Upper lobe of right lung (tissue), 1 donor: ENCODE data around the gene SNX12. TPM values are rescaled to one million over a fixed set of nuclear protein-coding genes. Genes with fewer than 3 reads are reported as not detected.

Source experiments
- ATAC-seq: fragments of 200-7000 bp; cut with Tn5 transposase; one replicate; pipeline ENCODE4 v1.9.1; 2020; ENCODE audit warnings: mild to moderate bottlenecking, moderate library complexity
- DNase-seq: peaks from one replicate; pipeline ENCODE4 v3.0.0-alpha.2; 2020
- H3K27ac ChIP-seq: fragments of 200-600 bp; one replicate; pipeline ENCODE4 v1.8.0; 2022
- H3K27me3 ChIP-seq: fragments of 200-600 bp; one replicate; pipeline ENCODE4 v1.8.0; 2022; ENCODE audit warnings: mild to moderate bottlenecking
- H3K36me3 ChIP-seq: fragments of 200-600 bp; one replicate; pipeline ENCODE4 v1.8.0; 2022
- H3K4me1 ChIP-seq: fragments of 200-600 bp; one replicate; pipeline ENCODE4 v1.8.0; 2022
- H3K4me3 ChIP-seq: fragments of 200-600 bp; one replicate; pipeline ENCODE4 v1.8.0; 2022; ENCODE audit warnings: mild to moderate bottlenecking
- H3K9me3 ChIP-seq: fragments of 200-600 bp; one replicate; pipeline ENCODE4 v1.8.0; 2022
- intact Hi-C: fragments of 100-400 bp; cut with DNase I; formaldehyde crosslinking; loops from one replicate; pipeline ENCODE4 v1.11.0; 2022
- total RNA-seq: library from RNA; stranded (reverse); fragmentation: NEBNext Ultra II Directional; extraction: Animal tissue kit (Norgen Biotek cat#: 25700); gene quantifications from one replicate; pipeline ENCODE4 v1.2.1, GENCODE V29; 2021
- TF ChIP-seq, protein P1 (sequence below): fragments of 200-600 bp; IDR thresholded peaks from one replicate; pipeline ENCODE4 v1.8.0; 2022; ENCODE audit warnings: antibody characterized with exemption
- donor health status: DM: no; HTN: yes; CAD: no; lungs with severe emphysema.

Gene SNX12
- total RNA-seq, 1 donor from 2014 or later: 53.6 TPM

DNA sequence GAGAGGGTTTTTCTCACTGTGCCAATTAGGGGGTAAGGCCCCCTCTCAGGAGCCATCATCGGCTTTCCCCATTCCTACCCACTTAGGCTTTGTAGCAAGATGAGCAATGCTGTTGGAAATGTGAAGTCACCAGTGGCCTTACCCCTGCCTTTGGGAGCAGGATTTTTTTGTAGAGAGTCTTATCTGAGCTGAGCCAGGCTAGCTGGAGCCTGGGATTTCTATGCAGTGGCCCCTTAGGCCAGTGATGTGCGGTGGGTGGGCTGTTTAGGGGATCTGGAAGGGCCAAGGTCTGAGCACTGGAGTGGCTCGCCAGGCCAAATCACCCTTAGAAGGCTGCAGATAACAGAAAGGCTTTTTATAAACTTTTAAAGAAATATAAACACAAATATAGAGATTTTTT is 34.2 kb upstream of the SNX12 start:
- Histone ChIP-seq H3K4me1 (no peaks in the 10 kb centered on the region), H3K36me3 (no peaks in the 10 kb centered on the region), H3K9me3 (no peaks in the 10 kb centered on the region), H3K27ac (no peak overlapping the region), H3K4me3 (no peak overlapping the region), H3K27me3 (no peaks in the 10 kb centered on the region)
- ATAC-seq (no peak), DNase-seq (no peak)
- TF ChIP-seq, protein P1, sequence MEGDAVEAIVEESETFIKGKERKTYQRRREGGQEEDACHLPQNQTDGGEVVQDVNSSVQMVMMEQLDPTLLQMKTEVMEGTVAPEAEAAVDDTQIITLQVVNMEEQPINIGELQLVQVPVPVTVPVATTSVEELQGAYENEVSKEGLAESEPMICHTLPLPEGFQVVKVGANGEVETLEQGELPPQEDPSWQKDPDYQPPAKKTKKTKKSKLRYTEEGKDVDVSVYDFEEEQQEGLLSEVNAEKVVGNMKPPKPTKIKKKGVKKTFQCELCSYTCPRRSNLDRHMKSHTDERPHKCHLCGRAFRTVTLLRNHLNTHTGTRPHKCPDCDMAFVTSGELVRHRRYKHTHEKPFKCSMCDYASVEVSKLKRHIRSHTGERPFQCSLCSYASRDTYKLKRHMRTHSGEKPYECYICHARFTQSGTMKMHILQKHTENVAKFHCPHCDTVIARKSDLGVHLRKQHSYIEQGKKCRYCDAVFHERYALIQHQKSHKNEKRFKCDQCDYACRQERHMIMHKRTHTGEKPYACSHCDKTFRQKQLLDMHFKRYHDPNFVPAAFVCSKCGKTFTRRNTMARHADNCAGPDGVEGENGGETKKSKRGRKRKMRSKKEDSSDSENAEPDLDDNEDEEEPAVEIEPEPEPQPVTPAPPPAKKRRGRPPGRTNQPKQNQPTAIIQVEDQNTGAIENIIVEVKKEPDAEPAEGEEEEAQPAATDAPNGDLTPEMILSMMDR: no peak
- intact Hi-C loops: no loop called here

DNA sequence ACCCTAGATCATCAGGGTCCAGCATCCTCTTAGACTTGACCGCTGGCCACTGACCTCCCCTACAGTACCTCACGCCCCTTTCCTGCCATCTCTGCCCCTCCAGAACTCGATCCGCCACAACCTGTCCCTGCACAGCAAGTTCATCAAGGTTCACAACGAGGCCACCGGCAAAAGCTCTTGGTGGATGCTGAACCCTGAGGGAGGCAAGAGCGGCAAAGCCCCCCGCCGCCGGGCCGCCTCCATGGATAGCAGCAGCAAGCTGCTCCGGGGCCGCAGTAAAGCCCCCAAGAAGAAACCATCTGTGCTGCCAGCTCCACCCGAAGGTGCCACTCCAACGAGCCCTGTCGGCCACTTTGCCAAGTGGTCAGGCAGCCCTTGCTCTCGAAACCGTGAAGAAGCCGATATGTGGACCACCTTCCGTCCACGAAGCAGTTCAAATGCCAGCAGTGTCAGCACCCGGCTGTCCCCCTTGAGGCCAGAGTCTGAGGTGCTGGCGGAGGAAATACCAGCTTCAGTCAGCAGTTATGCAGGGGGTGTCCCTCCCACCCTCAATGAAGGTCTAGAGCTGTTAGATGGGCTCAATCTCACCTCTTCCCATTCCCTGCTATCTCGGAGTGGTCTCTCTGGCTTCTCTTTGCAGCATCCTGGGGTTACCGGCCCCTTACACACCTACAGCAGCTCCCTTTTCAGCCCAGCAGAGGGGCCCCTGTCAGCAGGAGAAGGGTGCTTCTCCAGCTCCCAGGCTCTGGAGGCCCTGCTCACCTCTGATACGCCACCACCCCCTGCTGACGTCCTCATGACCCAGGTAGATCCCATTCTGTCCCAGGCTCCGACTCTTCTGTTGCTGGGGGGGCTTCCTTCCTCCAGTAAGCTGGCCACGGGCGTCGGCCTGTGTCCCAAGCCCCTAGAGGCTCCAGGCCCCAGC is 32.7 kb upstream of the SNX12 start:
- TF ChIP-seq, protein P1: no peak
- Histone ChIP-seq H3K4me1 (no peaks in the 10 kb centered on the region), H3K27me3 (no peaks in the 10 kb centered on the region), H3K36me3 (no peaks in the 10 kb centered on the region), H3K27ac (no peak overlapping the region), H3K9me3 (no peaks in the 10 kb centered on the region), H3K4me3 (no peak overlapping the region)
- intact Hi-C loops: no loop called here
- ATAC-seq (no peak), DNase-seq (no peak)

DNA sequence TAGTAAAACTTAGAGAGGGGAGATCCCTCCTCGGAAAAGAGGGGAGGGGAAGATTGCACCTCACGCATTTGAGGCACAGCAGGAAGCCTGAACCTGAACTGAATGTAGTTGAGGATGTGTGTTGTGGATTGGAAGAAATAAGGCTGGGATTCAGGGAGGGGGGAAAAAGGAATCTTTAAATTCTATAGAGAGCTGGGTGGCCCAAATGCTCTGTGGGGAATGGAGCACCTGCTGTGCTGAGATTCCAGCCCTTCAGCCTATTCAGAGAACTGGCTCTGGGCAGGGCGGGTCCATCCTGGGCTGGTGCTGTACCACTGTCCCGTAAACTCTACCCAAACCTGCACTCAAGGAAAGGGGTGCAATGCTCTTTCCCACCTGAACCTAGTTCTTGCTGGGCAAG is 31.6 kb upstream of the SNX12 start:
- DNase-seq: no peak
- TF ChIP-seq, protein P1: no peak
- intact Hi-C loops: no loop called here
- ATAC-seq: no peak
- no peaks in the 10 kb centered on the region for H3K4me1 ChIP-seq
- no peaks in the 10 kb centered on the region for H3K36me3 ChIP-seq
- H3K9me3 ChIP-seq: no peaks in the 10 kb centered on the region
- no peaks in the 10 kb centered on the region for H3K27me3 ChIP-seq
- no peak overlapping the region for H3K4me3 ChIP-seq
- H3K27ac ChIP-seq: no peak overlapping the region

DNA sequence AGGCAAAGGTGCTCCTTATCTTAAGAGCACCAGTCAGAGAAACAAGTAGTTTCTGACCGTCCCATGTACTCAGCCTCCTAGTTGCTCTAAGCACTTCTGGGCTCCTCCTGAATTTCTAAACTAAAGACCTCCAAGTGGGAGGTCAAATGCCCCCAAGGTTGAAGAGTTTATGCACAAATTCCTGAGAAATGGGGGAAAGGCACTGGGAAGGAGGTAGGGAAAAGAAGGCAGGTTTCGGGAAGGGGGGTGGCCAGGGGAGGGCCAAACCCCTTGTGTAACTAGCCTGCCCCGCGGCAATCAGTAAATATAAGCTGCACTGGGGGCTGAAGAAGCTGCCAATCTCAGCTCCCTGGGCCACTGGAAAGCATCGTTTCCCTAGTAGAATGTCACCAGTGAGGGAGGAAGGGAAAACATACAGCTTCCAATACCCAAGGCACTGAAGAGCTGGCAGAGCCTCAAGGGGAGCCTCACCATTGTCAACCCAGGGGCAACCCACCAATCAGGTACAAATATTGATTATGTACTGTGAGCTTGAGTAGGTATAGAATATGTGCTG is 30.9 kb upstream of the SNX12 start:
- no peak for DNase-seq
- Histone ChIP-seq H3K27ac (no peak overlapping the region), H3K27me3 (no peaks in the 10 kb centered on the region), H3K4me3 (no peak overlapping the region), H3K4me1 (no peaks in the 10 kb centered on the region), H3K9me3 (no peaks in the 10 kb centered on the region), H3K36me3 (no peaks in the 10 kb centered on the region)
- ATAC-seq: no peak
- intact Hi-C loops: no loop called here
- TF ChIP-seq, protein P1: no peak

DNA sequence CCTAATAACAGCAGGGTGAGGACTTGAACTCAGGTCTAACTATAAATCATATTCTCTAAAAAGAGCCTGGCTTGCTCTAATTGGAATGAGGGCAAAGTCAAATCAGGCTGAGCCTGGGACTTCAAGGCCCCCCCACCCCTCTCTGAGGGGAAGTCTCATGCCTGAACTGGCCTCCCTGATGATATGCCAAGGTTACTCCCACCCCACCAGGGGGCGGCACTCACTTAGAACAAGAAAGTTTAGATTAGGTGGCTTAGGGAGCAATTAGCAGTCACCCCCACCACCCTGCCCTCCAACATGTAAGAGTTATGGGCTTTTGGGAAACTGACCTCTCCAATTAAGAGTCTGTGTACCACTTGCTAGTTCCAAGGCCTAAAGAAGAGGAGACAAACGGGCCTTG is 30.2 kb upstream of the SNX12 start:
- no peaks in the 10 kb centered on the region for H3K27me3 ChIP-seq
- H3K27ac ChIP-seq: no peak overlapping the region
- H3K9me3 ChIP-seq: no peaks in the 10 kb centered on the region
- H3K36me3 ChIP-seq: no peaks in the 10 kb centered on the region
- H3K4me3 ChIP-seq: no peak overlapping the region
- DNase-seq (peak; percentile 75), ATAC-seq (peak; percentile 62)
- TF ChIP-seq, protein P1: peak; percentile 50
- no peaks in the 10 kb centered on the region for H3K4me1 ChIP-seq
- intact Hi-C loops: no loop called here
